Neural crest cell (in vitro differentiated cells): ENCODE results near the gene B9D2. TPM values are rescaled to one million over a fixed set of nuclear protein-coding genes. Genes with fewer than 3 reads are reported as not detected.

Source experiments
- DNase-seq: peaks from one replicate; pipeline ENCODE4 v3.0.0; 2021; ENCODE audit warnings: low read depth, mixed read lengths, low spot score
- H3K27ac Mint-ChIP-seq: one replicate; pipeline ENCODE4 v1.8.0; 2021; ENCODE audit warnings: mild to moderate bottlenecking, mixed read lengths; ENCODE audit not compliant: unreplicated experiment
- H3K27me3 Mint-ChIP-seq: 2 replicates; pipeline ENCODE4 v1.8.0; 2021; ENCODE audit warnings: low read depth, mild to moderate bottlenecking, mixed read lengths
- H3K36me3 Mint-ChIP-seq: 2 replicates; pipeline ENCODE4 v1.8.0; 2021; ENCODE audit warnings: low read depth, mild to moderate bottlenecking, mixed read lengths
- H3K4me1 Mint-ChIP-seq: 2 replicates; pipeline ENCODE4 v1.8.0; 2021; ENCODE audit warnings: mixed read lengths
- H3K4me3 Mint-ChIP-seq: one replicate; pipeline ENCODE4 v1.8.0; 2021; ENCODE audit warnings: mild to moderate bottlenecking, mixed read lengths
- H3K9me3 Mint-ChIP-seq: 2 replicates; pipeline ENCODE4 v1.8.0; 2021; ENCODE audit warnings: mixed read lengths
- total RNA-seq: library from RNA; stranded (reverse); gene quantifications from 2 replicates; pipeline ENCODE4 v1.2.1, GENCODE V29; 2021
- TF ChIP-seq, protein P1 (sequence below): fragments of 200-600 bp; sonication (generic); conservative IDR thresholded peaks from 2 replicates; pipeline ENCODE4 v1.5.0; 2021; ENCODE audit warnings: antibody characterized with exemption, mild to moderate bottlenecking

Gene B9D2
- total RNA-seq, 1 donor from 2014 or later, result 13.8 TPM

DNA sequence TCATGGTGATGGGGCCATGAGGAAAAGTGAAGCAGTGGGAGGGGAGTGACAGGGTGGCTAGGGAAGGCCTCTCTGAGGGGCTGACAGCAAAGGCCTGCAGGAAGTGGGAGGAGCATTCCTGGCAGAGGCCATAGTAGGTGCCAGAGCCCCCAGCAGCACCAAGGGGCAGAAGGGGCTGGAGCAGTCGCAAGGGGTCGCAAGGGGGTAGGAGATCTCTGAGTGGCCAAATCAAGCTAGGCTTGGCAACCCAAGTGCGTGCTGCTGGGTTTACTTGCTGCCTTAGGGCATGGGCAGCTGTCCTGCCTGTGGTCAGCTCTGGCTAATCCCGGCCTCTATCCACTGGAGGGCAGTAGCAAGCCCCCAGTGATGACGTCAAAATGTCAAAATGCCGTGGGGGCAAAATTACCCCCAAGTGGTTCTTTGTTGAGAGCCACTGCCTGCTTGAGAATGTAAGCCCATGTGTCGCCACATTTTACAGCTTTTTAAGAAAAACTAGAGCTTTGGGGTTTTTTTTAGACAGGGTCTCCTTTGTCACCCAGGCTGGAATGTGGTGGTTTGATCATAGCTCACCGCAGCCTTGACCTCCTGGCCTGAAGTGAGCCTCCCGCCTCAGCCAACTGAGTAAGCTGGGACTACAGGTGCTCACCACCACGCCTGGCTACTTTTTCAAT lies 42.2 kb downstream of the B9D2 start:
- Mint-ChIP-seq H3K36me3 (peaks cover 7% of the 10 kb centered on the region), H3K27ac (peak overlapping the region; percentile 86), H3K9me3 (no peaks in the 10 kb centered on the region), H3K4me3 (peak overlapping the region; percentile 77), H3K4me1 (peaks cover 42% of the 10 kb centered on the region), H3K27me3 (peaks cover 24% of the 10 kb centered on the region)
- TF ChIP-seq, protein P1, sequence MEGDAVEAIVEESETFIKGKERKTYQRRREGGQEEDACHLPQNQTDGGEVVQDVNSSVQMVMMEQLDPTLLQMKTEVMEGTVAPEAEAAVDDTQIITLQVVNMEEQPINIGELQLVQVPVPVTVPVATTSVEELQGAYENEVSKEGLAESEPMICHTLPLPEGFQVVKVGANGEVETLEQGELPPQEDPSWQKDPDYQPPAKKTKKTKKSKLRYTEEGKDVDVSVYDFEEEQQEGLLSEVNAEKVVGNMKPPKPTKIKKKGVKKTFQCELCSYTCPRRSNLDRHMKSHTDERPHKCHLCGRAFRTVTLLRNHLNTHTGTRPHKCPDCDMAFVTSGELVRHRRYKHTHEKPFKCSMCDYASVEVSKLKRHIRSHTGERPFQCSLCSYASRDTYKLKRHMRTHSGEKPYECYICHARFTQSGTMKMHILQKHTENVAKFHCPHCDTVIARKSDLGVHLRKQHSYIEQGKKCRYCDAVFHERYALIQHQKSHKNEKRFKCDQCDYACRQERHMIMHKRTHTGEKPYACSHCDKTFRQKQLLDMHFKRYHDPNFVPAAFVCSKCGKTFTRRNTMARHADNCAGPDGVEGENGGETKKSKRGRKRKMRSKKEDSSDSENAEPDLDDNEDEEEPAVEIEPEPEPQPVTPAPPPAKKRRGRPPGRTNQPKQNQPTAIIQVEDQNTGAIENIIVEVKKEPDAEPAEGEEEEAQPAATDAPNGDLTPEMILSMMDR, result peak; percentile 64
- DNase-seq, result peak; percentile 63

DNA sequence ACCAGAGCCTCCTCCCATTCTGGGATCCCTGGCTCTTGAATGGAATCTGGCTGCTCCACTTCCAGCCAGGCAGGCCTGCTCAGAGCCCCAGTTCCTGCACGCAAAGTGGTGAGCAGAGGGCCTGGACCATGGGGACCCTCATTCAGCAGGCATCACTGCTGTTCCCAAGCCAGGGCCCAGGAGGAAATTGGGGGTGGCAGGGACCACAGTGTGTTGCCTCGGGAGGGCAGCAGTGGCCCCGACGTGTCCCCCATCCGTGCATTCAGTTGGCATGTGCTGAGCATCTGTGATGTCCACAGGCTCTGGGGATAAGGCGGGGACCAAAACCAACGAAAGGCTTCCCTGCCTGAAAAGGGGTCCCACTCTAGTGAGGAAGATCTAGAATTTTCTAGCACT lies 42.7 kb downstream of the B9D2 start:
- no peak for DNase-seq
- TF ChIP-seq, protein P1, result no peak
- Mint-ChIP-seq H3K4me1 (peaks cover 37% of the 10 kb centered on the region), H3K9me3 (no peaks in the 10 kb centered on the region), H3K27ac (peak overlapping the region; percentile 86), H3K4me3 (peak overlapping the region; percentile 77), H3K27me3 (peaks cover 18% of the 10 kb centered on the region), H3K36me3 (peaks cover 12% of the 10 kb centered on the region)

DNA sequence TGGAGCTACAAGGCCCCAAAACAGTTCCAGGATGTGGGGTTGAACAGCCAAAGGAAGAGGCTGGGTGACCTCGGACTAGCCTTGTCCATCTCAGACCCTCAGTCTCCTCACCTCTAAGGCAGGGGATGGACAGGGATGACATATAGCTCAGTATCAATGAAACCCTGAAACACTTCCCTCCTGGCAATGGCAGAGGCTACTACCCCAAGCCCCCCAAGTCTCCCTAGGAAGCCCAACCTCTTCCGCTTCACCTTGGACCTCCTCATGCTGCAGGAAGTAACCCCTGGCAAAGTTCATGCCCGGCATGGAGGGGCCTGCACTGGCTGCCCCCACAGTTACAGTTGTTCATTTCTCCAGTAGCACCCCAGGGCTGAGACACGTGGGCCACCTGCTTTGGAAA lies 43.4 kb downstream of the B9D2 start:
- TF ChIP-seq, protein P1, result no peak
- H3K4me1 Mint-ChIP-seq, result peaks cover 33% of the 10 kb centered on the region
- DNase-seq, result no peak
- no peak overlapping the region for H3K27ac Mint-ChIP-seq
- no peaks in the 10 kb centered on the region for H3K9me3 Mint-ChIP-seq
- H3K4me3 Mint-ChIP-seq, result no peak overlapping the region
- peaks cover 15% of the 10 kb centered on the region for H3K36me3 Mint-ChIP-seq
- H3K27me3 Mint-ChIP-seq, result peaks cover 16% of the 10 kb centered on the region

DNA sequence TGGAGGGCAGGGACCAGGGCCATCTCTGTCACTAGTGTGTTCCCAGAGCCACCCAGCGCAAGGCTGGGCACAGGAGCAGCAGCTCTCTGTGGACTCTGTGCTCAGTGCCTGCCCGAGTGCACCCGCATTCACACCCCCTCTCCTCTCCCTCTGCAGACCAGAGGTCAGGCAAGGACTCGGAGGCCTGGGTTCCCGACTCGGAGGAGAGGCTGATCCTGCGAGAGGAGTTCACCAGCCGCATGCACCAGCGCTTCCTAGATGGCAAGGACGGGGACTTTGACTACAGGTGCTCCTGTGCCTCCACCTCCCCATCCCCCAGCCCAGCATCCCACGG lies 43.8 kb downstream of the B9D2 start:
- TF ChIP-seq, protein P1, result no peak
- H3K27me3 Mint-ChIP-seq, result peaks cover 11% of the 10 kb centered on the region
- peaks cover 15% of the 10 kb centered on the region for H3K36me3 Mint-ChIP-seq
- H3K4me1 Mint-ChIP-seq, result peaks cover 29% of the 10 kb centered on the region
- H3K4me3 Mint-ChIP-seq, result no peak overlapping the region
- H3K9me3 Mint-ChIP-seq, result no peaks in the 10 kb centered on the region
- DNase-seq, result no peak
- H3K27ac Mint-ChIP-seq, result no peak overlapping the region

DNA sequence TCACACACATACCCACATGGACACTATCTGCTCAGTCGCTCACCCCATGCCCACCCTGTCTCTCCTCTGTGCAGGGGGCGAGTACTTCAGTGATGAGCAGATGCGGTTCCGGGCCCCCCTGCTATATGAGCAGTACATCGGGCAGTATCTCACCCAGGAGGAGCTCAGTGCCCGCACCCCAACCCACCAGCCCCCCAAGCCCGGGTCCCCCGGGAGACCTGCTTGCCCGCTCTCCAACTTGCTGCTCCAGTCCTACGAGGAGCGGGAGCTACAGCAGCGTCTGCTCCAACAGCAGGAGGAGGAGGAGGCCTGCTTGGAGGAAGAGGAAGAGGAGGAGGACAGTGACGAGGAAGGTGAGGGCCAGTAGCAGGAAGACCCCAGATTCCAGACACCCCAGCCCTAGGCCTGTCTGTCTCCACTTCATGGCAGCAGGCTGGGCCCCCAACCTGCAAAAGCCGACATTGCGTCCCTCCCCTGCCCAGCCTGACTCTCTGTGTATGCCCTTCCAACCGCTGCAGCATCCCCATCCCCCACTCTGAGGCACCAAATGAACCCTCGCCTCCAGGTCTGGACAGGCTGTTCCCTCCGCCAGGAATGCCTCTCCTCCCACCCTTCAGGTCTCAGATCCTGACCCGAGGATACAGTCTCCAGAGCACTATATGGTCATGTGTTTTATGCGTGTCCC lies 44.3 kb downstream of the B9D2 start:
- H3K27me3 Mint-ChIP-seq, result peaks cover 8% of the 10 kb centered on the region
- no peaks in the 10 kb centered on the region for H3K9me3 Mint-ChIP-seq
- no peak overlapping the region for H3K27ac Mint-ChIP-seq
- peaks cover 24% of the 10 kb centered on the region for H3K4me1 Mint-ChIP-seq
- no peak for DNase-seq
- H3K36me3 Mint-ChIP-seq, result peaks cover 15% of the 10 kb centered on the region
- no peak overlapping the region for H3K4me3 Mint-ChIP-seq
- TF ChIP-seq, protein P1, result no peak
